A673 (cell line): ENCODE measurements around the gene RSPRY1.

Source experiments
- EZH2 ChIP-seq: fragments of 200-600 bp; sonication (generic); IDR thresholded peaks from 2 replicates; pipeline ENCODE4 v1.6.1; 2017; ENCODE audit warnings: borderline replicate concordance, low read depth, mild to moderate bottlenecking, mixed read lengths, antibody characterized with exemption, low read length; ENCODE audit not compliant: poor library complexity, severe bottlenecking
- TF ChIP-seq, protein P1 (sequence below): fragments of 300-800, 200-600 bp; sonication (generic); conservative IDR thresholded peaks from 2 replicates; pipeline ENCODE4 v1.5.1; 2017; ENCODE audit warnings: low read depth, mild to moderate bottlenecking, antibody characterized with exemption, low read length, moderate library complexity, mixed read lengths

DNA sequence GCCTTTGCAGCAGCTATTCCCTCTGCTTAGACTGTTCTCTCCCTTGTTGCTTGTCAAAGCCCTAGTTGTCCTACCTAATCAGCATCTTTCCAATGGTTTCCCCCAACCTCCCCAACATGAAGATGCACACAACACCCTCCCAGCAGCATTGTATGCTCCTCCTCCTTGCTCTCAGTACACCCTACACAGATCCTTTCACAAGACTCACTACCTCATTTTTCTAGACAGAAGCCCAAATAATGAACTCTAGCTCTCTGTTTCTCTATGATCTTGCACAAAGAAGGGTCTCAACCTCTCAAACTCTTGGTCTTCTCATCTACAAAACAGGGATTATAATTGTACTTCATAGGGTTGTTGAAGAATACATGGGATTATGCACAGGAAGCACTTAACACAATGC, 19.7 kb upstream of the RSPRY1 start:
- TF ChIP-seq, protein P1, sequence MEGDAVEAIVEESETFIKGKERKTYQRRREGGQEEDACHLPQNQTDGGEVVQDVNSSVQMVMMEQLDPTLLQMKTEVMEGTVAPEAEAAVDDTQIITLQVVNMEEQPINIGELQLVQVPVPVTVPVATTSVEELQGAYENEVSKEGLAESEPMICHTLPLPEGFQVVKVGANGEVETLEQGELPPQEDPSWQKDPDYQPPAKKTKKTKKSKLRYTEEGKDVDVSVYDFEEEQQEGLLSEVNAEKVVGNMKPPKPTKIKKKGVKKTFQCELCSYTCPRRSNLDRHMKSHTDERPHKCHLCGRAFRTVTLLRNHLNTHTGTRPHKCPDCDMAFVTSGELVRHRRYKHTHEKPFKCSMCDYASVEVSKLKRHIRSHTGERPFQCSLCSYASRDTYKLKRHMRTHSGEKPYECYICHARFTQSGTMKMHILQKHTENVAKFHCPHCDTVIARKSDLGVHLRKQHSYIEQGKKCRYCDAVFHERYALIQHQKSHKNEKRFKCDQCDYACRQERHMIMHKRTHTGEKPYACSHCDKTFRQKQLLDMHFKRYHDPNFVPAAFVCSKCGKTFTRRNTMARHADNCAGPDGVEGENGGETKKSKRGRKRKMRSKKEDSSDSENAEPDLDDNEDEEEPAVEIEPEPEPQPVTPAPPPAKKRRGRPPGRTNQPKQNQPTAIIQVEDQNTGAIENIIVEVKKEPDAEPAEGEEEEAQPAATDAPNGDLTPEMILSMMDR = no peak
- no peak for TF ChIP-seq EZH2
